ENCODE results near the gene INMT.
A peak's percentile ranks its signal among the peaks of the same experiment; 100 is the strongest.

Gene INMT

GRCh38 chr7:30728591-30729100 lies 23.3 kb upstream of the INMT start:
- DNase-seq: no peak

GRCh38 chr7:30729642-30730041 lies 22.3 kb upstream of the INMT start:
- DNase-seq: no peak

GRCh38 chr7:30730097-30730496 lies 21.8 kb upstream of the INMT start:
- no peak for DNase-seq

GRCh38 chr7:30730996-30731395 lies 20.9 kb upstream of the INMT start:
- DNase-seq: no peak

GRCh38 chr7:30731581-30731980 lies 20.4 kb upstream of the INMT start:
- DNase-seq: no peak

GRCh38 chr7:30732606-30733005 lies 19.3 kb upstream of the INMT start:
- no peak for DNase-seq

- no peak for DNase-seq
These were observed 18.7 kb upstream of the INMT start for GRCh38 chr7:30733216-30733615.

- DNase-seq: no peak
These were observed 18.2 kb upstream of the INMT start for GRCh38 chr7:30733691-30734090.

GRCh38 chr7:30734497-30734896 lies 17.4 kb upstream of the INMT start:
- no peak for DNase-seq

GRCh38 chr7:30735631-30736030 lies 16.3 kb upstream of the INMT start:
- no peak for DNase-seq

GRCh38 chr7:30736291-30736690 lies 15.6 kb upstream of the INMT start:
- DNase-seq: no peak

GRCh38 chr7:30738026-30738915 lies 13.7 kb upstream of the INMT start:
- DNase-seq: no peak

- no peak for DNase-seq
These were observed 12.2 kb upstream of the INMT start for GRCh38 chr7:30739691-30740090.

- peak; percentile 52 for DNase-seq
These were observed 11.3 kb upstream of the INMT start for GRCh38 chr7:30740417-30741181.

- no peak for DNase-seq
These were observed 10.6 kb upstream of the INMT start for GRCh38 chr7:30741289-30741688.

GRCh38 chr7:30743371-30744074 lies 8.4 kb upstream of the INMT start:
- no peak for DNase-seq

- no peak for DNase-seq
These were observed 7.9 kb upstream of the INMT start for GRCh38 chr7:30744075-30744417.

GRCh38 chr7:30745261-30745941 lies 6.5 kb upstream of the INMT start:
- DNase-seq: no peak

GRCh38 chr7:30750010-30750409 lies 1.9 kb upstream of the INMT start:
- DNase-seq: no peak

- DNase-seq: peak; percentile 75
These were observed 968 bp upstream of the INMT start for GRCh38 chr7:30750683-30751650.

- DNase-seq: no peak
These were observed 549 bp downstream of the INMT start for GRCh38 chr7:30752484-30752883.

- no peak for DNase-seq
These were observed 1.0 kb downstream of the INMT start for GRCh38 chr7:30752979-30753378.

All from GOT3 (cell line).